HCT116 (cell line): ENCODE measurements around the gene MRPL45. TPM values are rescaled to one million over a fixed set of nuclear protein-coding genes. Genes with fewer than 3 reads are reported as not detected.

Experiments used
- ATAC-seq: fragments of 200-7000 bp; cut with Tn5 transposase; 2 replicates; pipeline ENCODE4 v1.9.1; 2020; ENCODE audit warnings: mild to moderate bottlenecking, moderate library complexity
- BruUV-seq: library from RNA; stranded (reverse); fragments of 400-500 nt; replicated peaks from 2 replicates; lab custom pipeline; 2021; lab: Mats Ljungman, UMichigan
- CTCF ChIA-PET: fragments of 300-600 bp; sonication (Branson Sonifier 250); formaldehyde crosslinking; loops from one replicate; lab custom pipeline; 2021; ENCODE audit warnings: antibody characterized with exemption; lab: Charles Lee
- POLR2A ChIA-PET: fragments of 300-600, 350-600 bp; sonication (Branson Sonifier 250); formaldehyde crosslinking; loops from one replicate; lab custom pipeline; 2021; ENCODE audit warnings: antibody characterized with exemption; lab: Charles Lee
- RAD21 ChIA-PET, 2 experiments: fragments of 300-600 bp; sonication (Branson Sonifier 250); formaldehyde crosslinking; loops; one replicate each; lab custom pipeline; 2023; ENCODE audit warnings: low total read pairs in 2 of 2; ENCODE audit not compliant: uncharacterized antibody in 2 of 2, unreplicated experiment in 2 of 2, low non-redundant PET in 1 of 2; lab: Charles Lee
- DNase-seq: peaks from one replicate; pipeline ENCODE4 v3.0.0-alpha.2; 2010; ENCODE audit warnings: low read depth, low spot score
- H2AFZ ChIP-seq: fragments of 200-600 bp; shearing (Covaris generic), sonication (generic); 2 replicates; pipeline ENCODE4 v1.6.1; 2017; ENCODE audit warnings: low read depth, mixed run types, mixed read lengths, antibody characterized with exemption, low read length; ENCODE audit not compliant: poor library complexity, severe bottlenecking
- H3K27ac ChIP-seq: 2 replicates; pipeline ENCODE4 v1.5.1; 2012; ENCODE audit warnings: low read depth, low read length
- H3K27me3 ChIP-seq: fragments of 200-600 bp; sonication (generic); 2 replicates; pipeline ENCODE4 v1.6.1; 2016; ENCODE audit warnings: mixed run types, low read length, mixed read lengths; ENCODE audit not compliant: insufficient read depth
- H3K36me3 ChIP-seq, 2 experiments: fragments of 200-500 bp in 1 of 2; fragments of 200-600 bp in 1 of 2; sonication (Bioruptor generic) in 1 of 2; sonication (generic) in 1 of 2; 2 replicates each; pipeline versions ENCODE4 v1.5.1 to v1.6.1; 2014 to 2016; ENCODE audit warnings: low read length in 2 of 2, inconsistent platforms in 1 of 2, mixed read lengths in 1 of 2, mixed run types in 1 of 2; ENCODE audit not compliant: insufficient read depth in 2 of 2, control insufficient read depth in 1 of 2
- H3K4me1 ChIP-seq, 2 experiments: fragments of 200-600 bp in 1 of 2; sonication (generic) in 1 of 2; 2 replicates each; pipeline versions ENCODE4 v1.5.1 to v1.6.1; 2012 to 2017; ENCODE audit warnings: low read length in 2 of 2, inconsistent platforms in 1 of 2, mild to moderate bottlenecking in 1 of 2, mixed read lengths in 1 of 2, mixed run types in 1 of 2, moderate library complexity in 1 of 2; ENCODE audit not compliant: insufficient read depth in 2 of 2, control insufficient read depth in 1 of 2
- H3K4me2 ChIP-seq: fragments of 200-600 bp; sonication (generic); 2 replicates; pipeline ENCODE4 v1.6.1; 2017; ENCODE audit warnings: mixed run types, low read length, mixed read lengths
- H3K4me3 ChIP-seq, 2 experiments: fragments of 200-600 bp in 1 of 2; sonication (generic) in 1 of 2; replicated peaks in 1 of 2; 2 replicates each; pipeline ENCODE4 v1.5.1; 2011 to 2016; ENCODE audit warnings: low read length in 2 of 2, control low read depth in 1 of 2, low read depth in 1 of 2, mild to moderate bottlenecking in 1 of 2, mixed read lengths in 1 of 2, mixed run types in 1 of 2
- H3K79me2 ChIP-seq: fragments of 200-600 bp; sonication (generic); 2 replicates; pipeline ENCODE4 v1.6.1; 2017; ENCODE audit warnings: mild to moderate bottlenecking, mixed run types, low read length, moderate library complexity, mixed read lengths; ENCODE audit not compliant: insufficient read depth
- H3K9ac ChIP-seq: fragments of 200-600 bp; sonication (generic); 2 replicates; pipeline ENCODE4 v1.6.1; 2016; ENCODE audit warnings: low read length, mixed read lengths
- H3K9me2 ChIP-seq: fragments of 200-600 bp; sonication (generic), shearing (Covaris generic); 2 replicates; pipeline ENCODE4 v1.6.1; 2017; ENCODE audit warnings: mixed run types, mild to moderate bottlenecking, moderate library complexity; ENCODE audit not compliant: insufficient read depth
- H3K9me3 ChIP-seq, 2 experiments: fragments of 200-500 bp in 1 of 2; fragments of 200-600 bp in 1 of 2; sonication (Bioruptor generic) in 1 of 2; sonication (generic) in 1 of 2; 2 replicates each; pipeline ENCODE4 v1.6.1; 2014 to 2017; ENCODE audit warnings: low read length in 2 of 2, mixed read lengths in 2 of 2, inconsistent platforms in 1 of 2, low read depth in 1 of 2, mild to moderate bottlenecking in 1 of 2, mixed run types in 1 of 2, moderate library complexity in 1 of 2; ENCODE audit not compliant: control insufficient read depth in 1 of 2, insufficient read depth in 1 of 2
- H4K20me1 ChIP-seq: fragments of 200-600 bp; sonication (generic), shearing (Covaris generic); 2 replicates; pipeline ENCODE4 v1.6.1; 2017; ENCODE audit warnings: mixed run types, mild to moderate bottlenecking, moderate library complexity; ENCODE audit not compliant: insufficient read depth
- CBX3 ChIP-seq: IDR thresholded peaks from 2 replicates; pipeline ENCODE4 v1.6.1; 2012; ENCODE audit warnings: low read depth
- EGR1 ChIP-seq: IDR thresholded peaks from 2 replicates; pipeline ENCODE4 v1.6.1; 2012; ENCODE audit warnings: low read depth
- EZH2 ChIP-seq: fragments of 200-600 bp; sonication (generic); IDR thresholded peaks from 2 replicates; pipeline ENCODE4 v1.6.1; 2017; ENCODE audit warnings: antibody characterized with exemption, mixed run types
- JUND ChIP-seq: IDR thresholded peaks from 2 replicates; pipeline ENCODE4 v1.6.1; 2012
- POLR2AphosphoS5 ChIP-seq: IDR thresholded peaks from 2 replicates; pipeline ENCODE4 v1.6.1; 2011; ENCODE audit warnings: mild to moderate bottlenecking, low read depth, low read length, moderate library complexity
- SIN3A ChIP-seq: IDR thresholded peaks from 2 replicates; pipeline ENCODE4 v1.6.1; 2012; ENCODE audit warnings: low read depth
- SP1 ChIP-seq: IDR thresholded peaks from 2 replicates; pipeline ENCODE4 v1.6.1; 2012; ENCODE audit warnings: low read depth
- SRF ChIP-seq: IDR thresholded peaks from 2 replicates; pipeline ENCODE4 v1.6.1; 2012; ENCODE audit warnings: low read depth
- TCF7L2 ChIP-seq: IDR thresholded peaks from 2 replicates; pipeline ENCODE4 v1.7.0; 2011; ENCODE audit warnings: borderline replicate concordance, inconsistent platforms; ENCODE audit not compliant: insufficient read depth, insufficient read length; ENCODE audit errors: extremely low read depth
- YY1 ChIP-seq: IDR thresholded peaks from 2 replicates; pipeline ENCODE4 v1.6.1; 2011; ENCODE audit warnings: low read length, low read depth, moderate library complexity, mild to moderate bottlenecking; ENCODE audit not compliant: insufficient replicate concordance; ENCODE audit errors: extremely low read depth
- intact Hi-C: fragments of 100-400 bp; cut with micrococcal nuclease; formaldehyde crosslinking; loops from 2 replicates; pipeline ENCODE4 v1.10.0; 2022
- total RNA-seq: library from RNA; stranded (reverse); gene quantifications from one replicate; pipeline ENCODE4 v1.2.1, GENCODE V29; 2021; ENCODE audit not compliant: unreplicated experiment

Gene MRPL45
- total RNA-seq, 1 experiment from 2014 or later: 76.1 TPM

DNA sequence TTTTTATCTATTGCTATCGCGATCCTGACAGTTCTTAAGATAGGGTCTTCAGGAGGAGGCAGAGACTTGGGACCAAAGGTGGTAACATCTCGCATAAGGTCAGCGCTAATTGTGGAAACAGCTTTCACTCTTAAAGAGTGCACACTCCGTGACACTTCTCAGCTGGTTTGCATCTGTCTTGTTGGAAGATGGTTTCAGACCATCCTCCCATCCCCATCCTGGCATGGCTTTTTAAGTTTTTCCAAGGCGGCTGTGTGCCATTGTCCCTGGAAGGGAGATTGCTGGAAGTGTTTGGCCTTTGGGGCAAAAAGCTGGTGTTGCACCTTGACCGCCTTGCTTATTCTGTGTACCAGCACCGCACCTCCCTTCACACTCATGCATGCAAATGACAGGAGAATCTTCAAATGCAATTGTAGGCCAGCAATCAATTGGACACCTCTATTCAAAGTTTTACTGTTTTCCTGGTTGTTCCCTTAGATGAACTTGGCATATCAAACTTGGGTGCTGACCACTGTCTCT, 56.2 kb downstream of the MRPL45 start:
- H3K9me2 ChIP-seq: no peaks in the 10 kb centered on the region
- CTCF ChIA-PET: no interaction called here
- H3K36me3 ChIP-seq: no peaks in the 10 kb centered on the region
- H3K4me2 ChIP-seq: peak overlapping the region; percentile 73
- peaks cover 4 to 32% of the 10 kb centered on the region in 2 experiments; a peak in 3 of 4 replicates for H3K4me1 ChIP-seq
- ATAC-seq (no peak), DNase-seq (no peak)
- H2AFZ ChIP-seq: no peak overlapping the region
- BruUV-seq: no TSS peak
- intact Hi-C loops: loop anchor here (10.0 kb wide), 1 partner anchor 132 kb away; no protein-coding TSS in a partner anchor
- H3K27me3 ChIP-seq: no peaks in the 10 kb centered on the region
- POLR2A ChIA-PET: no interaction called here
- H3K79me2 ChIP-seq: peaks cover 50% of the 10 kb centered on the region
- 0 out of 2 replicates have a peak, but pooled peaks cover 3% of the 10 kb centered on the region for H4K20me1 ChIP-seq
- TF ChIP-seq SRF (no peak), POLR2AphosphoS5 (0 out of 2 replicates have a peak, but pooled peaks have one; percentile 17)
- peak overlapping the region; percentile 76 for H3K9ac ChIP-seq
- RAD21 ChIA-PET: no interaction called here
- peak overlapping the region; percentile 58 to 68 for H3K4me3 ChIP-seq
- no peaks in the 10 kb centered on the region for H3K9me3 ChIP-seq
- H3K27ac ChIP-seq: no peak overlapping the region

DNA sequence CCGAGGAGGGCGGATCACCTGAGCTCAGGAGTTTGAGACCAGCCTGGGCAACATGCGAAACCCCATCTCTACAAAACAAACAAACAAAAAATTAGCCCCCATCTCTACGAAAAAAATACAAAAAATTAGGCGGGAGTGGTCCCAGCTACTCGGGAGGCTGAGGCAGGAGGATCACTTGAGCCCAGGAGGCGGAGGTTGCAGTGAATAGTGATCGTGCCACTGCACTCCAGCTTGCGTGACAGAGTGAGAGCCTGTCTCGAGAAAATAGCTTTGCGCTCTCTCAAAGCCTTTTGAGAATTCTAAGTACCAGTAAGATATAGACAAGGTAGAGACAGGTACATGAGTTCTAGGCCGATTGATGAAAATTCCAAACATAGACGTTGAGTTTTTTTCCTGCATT, 56.7 kb downstream of the MRPL45 start:
- no peak overlapping the region for H3K4me3 ChIP-seq
- TF ChIP-seq EGR1 (no peak), EZH2 (no peak), CBX3 (no peak), YY1 (no peak), JUND (no peak), TCF7L2 (no peak), SRF (no peak), SIN3A (no peak), SP1 (no peak)
- POLR2A ChIA-PET: no interaction called here

More for the DNA sequence above, 56.7 kb downstream of the MRPL45 start:
- H3K4me1 ChIP-seq: peaks cover 4 to 32% of the 10 kb centered on the region in 2 experiments; a peak in 3 of 4 replicates
- intact Hi-C loops: loop anchor here (10.0 kb wide), 1 partner anchor 131 kb away; no protein-coding TSS in a partner anchor
- no peaks in the 10 kb centered on the region for H3K36me3 ChIP-seq
- no peak overlapping the region for H3K9ac ChIP-seq
- H3K27me3 ChIP-seq: no peaks in the 10 kb centered on the region
- CTCF ChIA-PET: no interaction called here
- no TSS peak for BruUV-seq
- H3K9me2 ChIP-seq: no peaks in the 10 kb centered on the region
- H4K20me1 ChIP-seq: 0 out of 2 replicates have a peak, but pooled peaks cover 3% of the 10 kb centered on the region
- RAD21 ChIA-PET: no interaction called here
- no peaks in the 10 kb centered on the region for H3K9me3 ChIP-seq
- peaks cover 55% of the 10 kb centered on the region for H3K79me2 ChIP-seq
- H3K27ac ChIP-seq: no peak overlapping the region
- H3K4me2 ChIP-seq: peak overlapping the region; percentile 73
- ATAC-seq: no peak
- no peak for DNase-seq
- no peak overlapping the region for H2AFZ ChIP-seq
